Measurements from ENCODE around the gene ARMC7. TPM values are rescaled to one million over a fixed set of nuclear protein-coding genes. Genes with fewer than 3 reads are reported as not detected.

Gene ARMC7
- 1 to 10 TPM; 6.7 to 7.7 TPM for total RNA-seq

- H3K36me3 Mint-ChIP-seq (ENCODE audit: low read depth), result peaks cover 14% of the 10 kb centered on the region
- ChIA-PET CTCF (interaction anchor here (0.6 to 7.6 kb wide), 13 partner anchors 10 to 152 kb away, joined by 3 to 154 read pairs (median 3); partner anchors contain the start of genes GGA3, HID1 and MRPS7), POLR2A (interaction anchor here (0.6 to 1.3 kb wide), 3 partner anchors 10 to 296 kb away, joined by 3 to 4 read pairs (median 4); partner anchors contain the start of gene GRB2)
These were observed at the start of gene ARMC7 for GRCh38 chr17:75109407-75110233. TSS of gene ARMC7 (plus strand) at chr17:75109969. CDS start at chr17:75110289, 320 bp downstream.

GRCh38 chr17:75060434-75061054 is 49.2 kb upstream of the ARMC7 start:
- Mint-ChIP-seq H3K9me3 (ENCODE audit: low read depth) (no peaks in the 10 kb centered on the region), H3K4me1 (peaks cover 27% of the 10 kb centered on the region), H3K27ac (no peak overlapping the region), H3K36me3 (ENCODE audit: low read depth) (peaks cover 36% of the 10 kb centered on the region), H3K4me3 (no peak overlapping the region), H3K27me3 (no peaks in the 10 kb centered on the region)
- ATAC-seq (no peak), DNase-seq (no peak)
- intact Hi-C loops (cut with DNase I, micrococcal nuclease), result no loop called here
- ChIA-PET POLR2A (interaction anchor here (0.5 kb wide), 1 partner anchor 46 kb away, joined by 3 read pairs; no protein-coding TSS in a partner anchor), CTCF (interaction anchor here (0.6 to 3.6 kb wide), 18 partner anchors 9 to 572 kb away, joined by 3 to 20 read pairs (median 4); partner anchors contain the start of genes ARMC7, ATP5PD, KCTD2 and SMIM5)

More at GRCh38 chr17:75109407-75110233, at the start of gene ARMC7:
- H3K9me3 Mint-ChIP-seq (ENCODE audit: low read depth), result no peaks in the 10 kb centered on the region
- ATAC-seq (peak; percentile 82), DNase-seq (peak; percentile 95)
- H3K4me3 Mint-ChIP-seq, result peak within 1 kb of the TSS; percentile 79
- H3K4me1 Mint-ChIP-seq, result peaks cover 28% of the 10 kb centered on the region
- peak within 1 kb of the TSS; percentile 92 for H3K27ac Mint-ChIP-seq
- intact Hi-C loops (cut with DNase I, micrococcal nuclease), result loop anchor here (1.0 to 5.0 kb wide), 13 partner anchors 20 to 408 kb away; partner anchors contain the start of genes ATP5PD (in 1 of the 2), CASKIN2 (in 1 of the 2), JPT1 (in 1 of the 2) and KCTD2 (in 1 of the 2)
- H3K27me3 Mint-ChIP-seq, result no peaks in the 10 kb centered on the region

DNA sequence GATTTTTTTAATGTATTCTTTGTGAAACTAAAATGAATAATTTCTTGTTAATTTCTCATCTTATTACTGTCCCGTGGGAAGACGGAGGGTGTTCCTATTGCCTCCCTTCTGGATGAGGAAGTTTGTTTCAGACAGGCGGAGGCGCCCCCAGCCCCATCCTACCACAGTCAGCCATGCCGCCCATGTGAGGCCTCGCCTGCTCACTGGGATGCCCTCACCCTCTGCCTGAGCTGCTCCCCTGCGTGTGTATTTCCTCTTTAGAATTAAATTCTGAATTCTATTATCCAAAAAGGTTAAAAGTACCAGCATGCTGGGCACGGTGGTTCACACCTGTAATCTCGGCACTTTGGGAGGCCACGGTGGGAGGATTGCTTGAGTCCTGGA is 48.7 kb upstream of the ARMC7 start:
- peaks cover 36% of the 10 kb centered on the region for H3K36me3 Mint-ChIP-seq (ENCODE audit: low read depth)
- H3K4me3 Mint-ChIP-seq, result no peak overlapping the region
- CTCF ChIA-PET, result interaction anchor here (0.7 to 3.6 kb wide), 9 partner anchors 12 to 109 kb away, joined by 3 to 20 read pairs (median 4); partner anchors contain the start of genes ARMC7, ATP5PD, KCTD2 and NT5C
- POLR2A ChIA-PET, result no interaction called here
- no peaks in the 10 kb centered on the region for H3K9me3 Mint-ChIP-seq (ENCODE audit: low read depth)
- peaks cover 30% of the 10 kb centered on the region for H3K4me1 Mint-ChIP-seq
- no peak overlapping the region for H3K27ac Mint-ChIP-seq
- no peaks in the 10 kb centered on the region for H3K27me3 Mint-ChIP-seq
- no peak for DNase-seq
- intact Hi-C loops (cut with DNase I, micrococcal nuclease), result no loop called here
- no peak for ATAC-seq

- Mint-ChIP-seq H3K4me3 (no peak overlapping the region), H3K9me3 (ENCODE audit: low read depth) (no peaks in the 10 kb centered on the region), H3K36me3 (ENCODE audit: low read depth) (peaks cover 30% of the 10 kb centered on the region), H3K27ac (no peak overlapping the region), H3K4me1 (peaks cover 30% of the 10 kb centered on the region), H3K27me3 (no peaks in the 10 kb centered on the region)
- POLR2A ChIA-PET, result no interaction called here
- CTCF ChIA-PET, result interaction anchor here (0.6 to 3.6 kb wide), 3 partner anchors 13 to 125 kb away, joined by 3 to 20 read pairs (median 3); partner anchors contain the start of genes ATP5PD, KCTD2 and NT5C
- no peak for ATAC-seq
- DNase-seq, result no peak
- intact Hi-C loops (cut with DNase I, micrococcal nuclease), result no loop called here
These were observed 48.2 kb upstream of the ARMC7 start for GRCh38 chr17:75061618-75062017.

DNA sequence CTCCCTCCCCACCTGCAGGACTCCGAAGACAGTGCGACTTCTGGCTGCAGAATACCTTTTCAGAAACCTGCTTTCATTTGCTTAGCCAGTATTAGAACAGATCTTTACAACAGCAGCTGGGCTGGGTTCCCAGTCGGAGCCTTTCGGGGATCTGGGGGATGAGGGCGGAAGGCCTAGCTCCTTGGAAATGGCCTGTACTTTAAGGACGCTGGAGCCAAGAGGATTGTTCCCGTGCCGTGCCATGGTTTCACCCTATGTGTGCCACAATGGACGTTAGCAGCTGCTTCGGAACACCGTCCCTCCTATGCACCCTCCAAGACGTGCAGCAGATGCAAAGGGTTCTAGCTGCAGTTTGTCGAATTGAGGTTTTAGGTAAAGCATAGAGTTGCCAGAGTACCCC is 46.6 kb upstream of the ARMC7 start:
- no peak for ATAC-seq
- H3K36me3 Mint-ChIP-seq (ENCODE audit: low read depth), result peaks cover 30% of the 10 kb centered on the region
- intact Hi-C loops (cut with DNase I, micrococcal nuclease), result no loop called here
- H3K27me3 Mint-ChIP-seq, result no peaks in the 10 kb centered on the region
- H3K4me3 Mint-ChIP-seq, result no peak overlapping the region
- H3K9me3 Mint-ChIP-seq (ENCODE audit: low read depth), result no peaks in the 10 kb centered on the region
- POLR2A ChIA-PET, result no interaction called here
- CTCF ChIA-PET, result interaction anchor here (0.6 to 1.2 kb wide), 3 partner anchors 24 to 446 kb away, joined by 3 read pairs; partner anchors contain the start of gene SLC16A5
- no peak overlapping the region for H3K27ac Mint-ChIP-seq
- no peak for DNase-seq
- peaks cover 39% of the 10 kb centered on the region for H3K4me1 Mint-ChIP-seq

DNA sequence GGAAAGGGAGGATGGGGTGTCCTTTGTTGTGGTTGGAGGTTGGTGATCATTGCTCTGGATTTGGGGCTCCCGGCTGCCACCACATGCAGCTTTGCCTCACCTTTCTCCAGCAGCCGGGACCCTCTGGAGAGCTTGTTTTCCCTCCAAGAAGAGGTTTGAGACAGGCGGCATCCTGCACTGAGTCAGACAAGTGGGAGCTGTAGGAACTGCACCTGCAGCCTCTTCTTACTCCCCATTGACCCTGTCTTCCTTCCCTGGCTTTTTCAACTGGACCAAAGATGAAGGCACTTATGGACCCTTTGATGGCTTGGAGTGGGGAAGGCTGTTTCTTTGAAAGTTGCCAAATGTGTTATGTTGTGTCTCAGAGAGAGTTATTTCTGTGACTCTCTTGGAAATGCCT is 46.1 kb upstream of the ARMC7 start:
- no peak overlapping the region for H3K27ac Mint-ChIP-seq
- H3K36me3 Mint-ChIP-seq (ENCODE audit: low read depth), result peaks cover 30% of the 10 kb centered on the region
- ATAC-seq (no peak), DNase-seq (no peak)
- H3K27me3 Mint-ChIP-seq, result no peaks in the 10 kb centered on the region
- CTCF ChIA-PET, result interaction anchor here (0.7 to 1.2 kb wide), 2 partner anchors 24 to 102 kb away, joined by 3 read pairs; partner anchors contain the start of gene SLC16A5
- H3K4me1 Mint-ChIP-seq, result peaks cover 40% of the 10 kb centered on the region
- POLR2A ChIA-PET, result no interaction called here
- H3K9me3 Mint-ChIP-seq (ENCODE audit: low read depth), result no peaks in the 10 kb centered on the region
- H3K4me3 Mint-ChIP-seq, result no peak overlapping the region
- intact Hi-C loops (cut with DNase I, micrococcal nuclease), result no loop called here

GRCh38 chr17:75064040-75064439 is 45.7 kb upstream of the ARMC7 start:
- no peak for ATAC-seq
- intact Hi-C loops (cut with DNase I, micrococcal nuclease), result no loop called here
- H3K36me3 Mint-ChIP-seq (ENCODE audit: low read depth), result peaks cover 30% of the 10 kb centered on the region
- H3K27me3 Mint-ChIP-seq, result no peaks in the 10 kb centered on the region
- POLR2A ChIA-PET, result interaction anchor here (0.6 kb wide), 3 partner anchors 12 to 103 kb away, joined by 4 to 9 read pairs (median 5); no protein-coding TSS in a partner anchor
- CTCF ChIA-PET, result interaction anchor here (1.2 kb wide), 1 partner anchor 102 kb away, joined by 3 read pairs; no protein-coding TSS in a partner anchor
- no peak overlapping the region for H3K27ac Mint-ChIP-seq
- DNase-seq, result no peak
- no peaks in the 10 kb centered on the region for H3K9me3 Mint-ChIP-seq (ENCODE audit: low read depth)
- H3K4me3 Mint-ChIP-seq, result no peak overlapping the region
- H3K4me1 Mint-ChIP-seq, result peaks cover 43% of the 10 kb centered on the region

GRCh38 chr17:75064460-75064859 is 45.3 kb upstream of the ARMC7 start:
- intact Hi-C loops (cut with DNase I, micrococcal nuclease), result no loop called here
- ChIA-PET POLR2A (interaction anchor here (0.6 kb wide), 3 partner anchors 12 to 104 kb away, joined by 4 to 9 read pairs (median 5); no protein-coding TSS in a partner anchor), CTCF (no interaction called here)
- H3K27ac Mint-ChIP-seq, result no peak overlapping the region
- H3K4me1 Mint-ChIP-seq, result peaks cover 41% of the 10 kb centered on the region
- DNase-seq (no peak), ATAC-seq (no peak)
- H3K9me3 Mint-ChIP-seq (ENCODE audit: low read depth), result no peaks in the 10 kb centered on the region
- H3K4me3 Mint-ChIP-seq, result no peak overlapping the region
- no peaks in the 10 kb centered on the region for H3K27me3 Mint-ChIP-seq
- peaks cover 30% of the 10 kb centered on the region for H3K36me3 Mint-ChIP-seq (ENCODE audit: low read depth)

- DNase-seq, result no peak
- Mint-ChIP-seq H3K36me3 (ENCODE audit: low read depth) (peaks cover 27% of the 10 kb centered on the region), H3K4me3 (no peak overlapping the region), H3K27me3 (no peaks in the 10 kb centered on the region), H3K27ac (peak overlapping the region; percentile 83), H3K4me1 (peaks cover 39% of the 10 kb centered on the region), H3K9me3 (ENCODE audit: low read depth) (no peaks in the 10 kb centered on the region)
- intact Hi-C loops (cut with DNase I, micrococcal nuclease), result loop anchor here (5.0 kb wide), 3 partner anchors 42 to 137 kb away; partner anchors contain the start of genes ARMC7 (in 1 of the 2) and NT5C (in 1 of the 2)
- POLR2A ChIA-PET, result interaction anchor here (1.1 kb wide), 1 partner anchor 13 kb away, joined by 3 read pairs; no protein-coding TSS in a partner anchor
- no peak for ATAC-seq
- CTCF ChIA-PET, result interaction anchor here (2.7 kb wide), 1 partner anchor 104 kb away, joined by 9 read pairs; no protein-coding TSS in a partner anchor
These were observed 44.8 kb upstream of the ARMC7 start for GRCh38 chr17:75064867-75065561.

DNA sequence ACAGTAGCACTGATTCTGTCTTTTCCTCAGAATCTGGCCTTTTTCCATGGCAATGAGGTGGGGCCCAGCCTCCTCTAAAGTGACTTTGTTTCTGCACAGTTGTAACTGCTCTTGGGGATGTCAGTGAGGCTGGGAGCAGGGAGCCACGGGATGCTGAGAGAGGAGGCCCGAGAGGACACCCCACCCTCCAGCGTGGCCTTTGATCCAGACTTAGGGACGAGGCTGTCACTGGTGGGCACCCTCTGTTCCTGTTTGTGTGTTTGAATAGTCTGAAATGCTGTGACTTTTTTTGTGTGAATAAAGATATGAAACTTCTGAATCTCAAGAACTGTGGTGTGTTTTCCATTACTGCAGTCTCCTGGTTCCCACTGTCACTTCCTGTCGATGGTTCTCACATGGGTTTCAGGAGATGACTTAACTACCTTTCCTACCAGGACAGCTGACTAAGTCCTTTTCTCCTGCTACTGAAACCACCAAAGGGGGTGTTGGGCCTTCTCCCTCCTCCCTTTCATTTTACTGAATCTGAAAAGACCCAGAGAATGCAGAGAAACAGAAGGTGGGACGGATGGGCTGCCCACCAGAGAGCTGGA is 44.1 kb upstream of the ARMC7 start:
- no peaks in the 10 kb centered on the region for H3K27me3 Mint-ChIP-seq
- ChIA-PET CTCF (interaction anchor here (1.0 to 2.7 kb wide), 2 partner anchors 105 to 135 kb away, joined by 4 to 9 read pairs; no protein-coding TSS in a partner anchor), POLR2A (interaction anchor here (0.6 to 1.1 kb wide), 4 partner anchors 13 to 94 kb away, joined by 3 to 6 read pairs (median 4); no protein-coding TSS in a partner anchor)
- H3K4me1 Mint-ChIP-seq, result peaks cover 39% of the 10 kb centered on the region
- DNase-seq, result peak; percentile 38
- peak overlapping the region; percentile 6 for H3K4me3 Mint-ChIP-seq
- H3K9me3 Mint-ChIP-seq (ENCODE audit: low read depth), result no peaks in the 10 kb centered on the region
- peaks cover 23% of the 10 kb centered on the region for H3K36me3 Mint-ChIP-seq (ENCODE audit: low read depth)
- peak overlapping the region; percentile 83 for H3K27ac Mint-ChIP-seq
- peak; percentile 75 for ATAC-seq
- intact Hi-C loops (cut with DNase I, micrococcal nuclease), result loop anchor here (5.0 kb wide), 3 partner anchors 42 to 137 kb away; partner anchors contain the start of genes ARMC7 (in 1 of the 2) and NT5C (in 1 of the 2)

Measured in activated CD4-positive, alpha-beta T cell treated with anti-CD3 and anti-CD28 coated beads for 36 hours (primary cell).